HG03575 (cell line): ENCODE results near the gene STXBP5.
"Not testable (repeated sequence)": the region's sequence is repeated elsewhere in the genome, so short reads cannot be mapped to it uniquely, and the experiment has no call there.

ENCODE experiments used
- ATAC-seq: cut with Tn5 transposase; IDR thresholded peaks from one replicate; pipeline ENCODE4 v1.9.1; 2021; ENCODE audit not compliant: unreplicated experiment, insufficient number of reproducible peaks, low FRiP score; ENCODE audit errors: extremely low read depth

STXBP5 gene

DNA sequence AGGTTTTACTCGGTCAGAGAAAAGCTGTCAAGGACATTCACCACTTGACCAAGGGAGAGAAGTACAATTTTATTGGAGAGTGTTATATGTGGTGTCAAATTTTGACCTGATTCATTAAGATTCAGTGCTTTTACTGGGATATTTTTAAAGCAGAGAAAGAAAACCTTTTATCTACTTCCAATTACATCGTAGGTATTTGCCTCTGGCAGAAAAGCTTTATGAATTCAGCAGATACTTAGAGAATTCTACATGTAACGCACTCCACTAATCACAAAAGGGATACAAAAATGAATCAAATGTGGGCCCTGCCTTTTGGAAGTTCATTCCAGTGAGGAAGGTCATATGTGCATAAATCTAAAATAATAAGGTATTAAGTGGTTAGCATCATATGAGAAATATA lies 133.7 kb downstream of the STXBP5 start:
- ATAC-seq, result no peak

DNA sequence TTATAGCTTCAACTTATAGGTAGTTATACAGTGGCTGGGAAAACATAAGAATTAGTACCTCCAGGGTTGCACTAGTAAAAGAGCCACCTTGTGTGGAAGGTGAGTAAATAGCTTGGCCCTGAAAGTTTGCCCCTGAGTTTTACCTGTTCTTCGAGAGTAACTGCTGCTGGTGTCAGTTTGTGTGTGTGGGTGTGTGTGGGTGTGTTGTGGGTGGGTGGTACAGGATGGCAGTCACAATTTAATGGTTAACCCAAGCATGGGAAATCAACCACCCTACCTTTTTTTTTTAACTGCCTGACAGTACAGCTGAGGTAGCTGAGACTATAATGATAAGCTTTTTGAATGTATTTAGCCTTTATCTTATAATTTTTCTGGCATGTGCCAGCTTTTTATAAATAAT lies 137.3 kb downstream of the STXBP5 start:
- ATAC-seq, result no peak

DNA sequence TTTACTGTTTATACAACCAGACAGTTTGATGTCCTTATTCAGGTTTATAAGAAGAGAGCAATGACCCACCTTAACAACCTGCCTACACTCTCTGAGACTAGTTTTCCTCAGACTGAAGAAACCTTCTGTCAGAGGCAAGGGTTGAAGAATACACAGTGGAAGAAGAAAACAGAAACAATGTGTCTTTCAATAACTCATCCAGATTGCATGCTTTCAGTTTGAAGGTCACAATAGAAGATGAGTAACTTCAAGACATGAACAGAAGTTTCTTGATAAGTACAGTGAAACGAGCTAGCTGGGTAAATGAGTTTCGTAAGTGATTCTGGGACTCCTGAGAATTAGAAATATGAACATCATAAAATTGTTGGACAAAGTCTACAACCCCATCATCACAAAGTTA lies 141.7 kb downstream of the STXBP5 start:
- ATAC-seq, result no peak

DNA sequence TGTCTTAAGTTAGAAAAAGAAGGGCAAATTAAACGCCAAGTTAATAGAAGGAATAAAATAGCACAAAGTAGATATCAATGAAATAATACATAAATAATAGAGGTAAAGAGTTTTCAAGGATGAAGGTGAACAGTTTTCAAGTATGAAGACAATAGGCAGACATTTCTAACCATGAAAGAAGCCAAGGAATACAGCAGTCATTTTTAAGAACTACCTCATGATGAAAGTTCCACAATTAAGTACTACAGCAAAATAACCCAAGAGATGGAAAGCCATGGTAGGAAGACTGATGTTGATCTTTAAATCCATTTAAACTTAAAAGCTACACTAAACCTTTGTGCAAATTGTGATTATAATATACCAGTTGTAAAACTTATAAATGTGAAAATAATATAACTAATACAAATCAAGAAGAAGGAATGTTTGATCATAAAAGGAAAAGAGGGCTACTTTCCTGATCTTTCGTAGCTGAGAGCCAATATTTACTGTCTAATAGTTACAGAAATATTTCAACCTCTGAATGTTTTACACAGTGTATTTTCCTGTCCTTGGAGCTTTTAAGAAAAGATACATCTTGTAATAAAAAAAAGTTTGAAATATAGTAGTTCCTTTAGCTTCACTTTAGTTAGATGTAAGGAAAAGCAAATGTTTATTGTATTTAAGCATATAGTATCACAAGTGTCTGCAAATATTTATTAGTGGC lies 143.1 kb downstream of the STXBP5 start:
- ATAC-seq, result no peak

DNA sequence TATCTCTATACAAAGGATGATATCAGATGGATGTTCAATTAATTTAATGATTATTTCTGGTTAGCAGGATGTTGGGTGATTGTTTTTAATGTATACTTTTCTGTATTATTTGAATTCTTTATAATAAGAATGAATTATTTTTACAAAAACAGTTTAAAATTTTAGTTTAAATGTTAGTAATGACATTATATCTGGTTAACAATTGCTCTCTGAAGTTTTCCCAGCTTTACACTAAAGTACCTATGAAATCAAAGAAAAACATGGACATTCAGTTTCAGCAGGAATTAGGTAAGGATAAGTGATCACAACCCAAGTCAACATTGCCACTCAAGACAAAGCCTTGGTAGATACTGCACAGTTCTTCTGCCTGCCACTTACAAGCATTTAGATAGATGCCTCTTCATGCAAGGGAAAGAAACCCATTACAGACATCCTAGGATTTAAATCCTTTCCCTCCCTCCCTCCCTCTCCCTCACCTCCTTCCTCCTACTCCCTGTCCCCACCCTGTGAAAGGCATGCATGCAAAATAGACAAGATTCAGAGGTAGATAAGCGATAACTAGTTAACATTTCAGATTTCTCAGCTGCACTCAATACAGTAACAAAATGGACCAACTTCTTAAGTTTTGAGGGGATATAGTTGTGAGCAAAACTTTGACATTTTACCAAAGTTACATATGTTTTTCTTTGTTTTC lies 143.8 kb downstream of the STXBP5 start:
- no peak for ATAC-seq

DNA sequence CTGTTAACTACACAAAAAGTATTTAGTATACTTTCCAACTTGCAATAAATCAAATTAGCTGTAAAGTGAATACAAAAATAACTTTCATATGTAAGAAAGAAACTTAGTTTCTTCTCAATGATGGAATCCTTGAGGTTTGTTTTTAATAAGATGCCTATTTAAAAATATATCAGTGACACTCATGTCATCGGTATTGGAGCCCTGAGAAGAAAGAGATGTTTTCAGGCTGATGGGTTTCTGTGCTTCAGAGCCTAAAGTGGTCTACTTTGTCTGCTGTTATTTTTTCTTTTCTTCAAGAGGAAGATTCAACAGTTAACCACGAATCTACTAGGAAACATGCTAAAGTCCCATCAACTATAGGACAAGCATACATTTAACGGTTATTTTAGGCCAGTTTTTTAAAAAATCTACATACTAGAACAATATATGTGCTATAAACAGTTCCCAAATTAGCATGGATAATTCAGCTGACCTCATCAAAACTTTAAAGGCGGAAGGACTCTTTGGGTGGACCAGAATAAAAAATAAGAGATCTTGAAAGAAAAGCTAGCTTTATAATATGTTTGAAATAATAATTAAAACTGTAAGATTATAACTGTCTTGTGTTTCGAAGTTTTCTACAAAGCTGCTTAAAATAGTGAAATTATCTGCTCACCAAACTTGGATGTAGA lies 157.2 kb downstream of the STXBP5 start:
- ATAC-seq, result no peak

DNA sequence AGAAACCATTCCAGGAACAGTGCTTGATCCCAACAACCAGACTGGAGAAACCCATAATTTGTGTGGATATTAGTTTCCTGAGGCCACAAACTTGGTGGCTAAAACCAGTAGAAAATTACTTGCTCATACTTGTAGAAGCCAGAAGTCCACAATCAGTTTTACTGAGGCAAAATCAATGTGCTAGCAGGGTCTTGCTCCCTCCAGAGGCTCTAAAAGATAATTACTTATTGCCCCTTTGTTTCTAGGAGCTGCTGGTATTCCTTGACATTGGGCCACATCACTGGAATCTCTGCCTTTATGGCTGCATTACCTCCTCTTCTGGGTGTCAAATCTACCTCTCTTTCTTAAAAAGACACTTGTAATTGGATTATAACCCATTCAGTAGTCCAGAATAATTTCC lies 162.1 kb downstream of the STXBP5 start:
- no peak for ATAC-seq

DNA sequence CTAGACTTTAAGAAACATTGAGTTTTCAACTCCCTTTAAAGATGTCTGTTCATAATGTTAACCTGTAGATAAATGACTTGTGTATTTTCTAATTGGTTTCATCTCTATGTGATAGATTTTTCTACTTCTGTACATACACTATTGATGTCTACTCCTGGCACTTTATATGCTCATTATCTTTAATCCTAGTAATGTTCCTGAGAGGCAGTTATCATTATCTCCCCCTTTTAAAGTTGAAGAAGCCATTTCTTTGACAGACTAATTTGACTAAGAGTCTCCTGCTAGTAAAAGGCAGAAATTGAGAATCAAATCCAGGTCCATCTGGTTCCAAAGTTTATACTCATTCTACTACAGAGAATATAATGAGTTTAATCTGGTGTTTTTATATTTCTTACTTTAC lies 167.1 kb downstream of the STXBP5 start:
- no peak for ATAC-seq

DNA sequence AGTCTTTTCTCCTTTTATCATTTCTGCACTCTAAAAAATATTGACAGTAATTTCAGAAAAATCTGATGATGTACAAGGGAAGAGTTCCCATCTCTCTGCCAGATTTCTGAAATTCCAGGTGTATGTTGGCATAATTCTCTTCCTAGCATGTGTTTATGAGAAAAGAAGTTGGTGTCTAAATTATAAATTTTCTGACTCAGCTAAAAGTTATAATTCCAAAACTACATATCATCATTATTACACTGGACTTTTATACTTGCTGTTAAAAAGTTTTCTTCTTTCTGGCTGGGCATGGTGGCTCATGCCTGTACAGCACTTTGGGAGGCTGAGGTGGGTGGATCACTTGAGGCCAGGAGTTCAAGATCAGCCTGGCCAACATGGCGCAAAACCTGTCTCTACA lies 168.6 kb downstream of the STXBP5 start:
- no peak for ATAC-seq

DNA sequence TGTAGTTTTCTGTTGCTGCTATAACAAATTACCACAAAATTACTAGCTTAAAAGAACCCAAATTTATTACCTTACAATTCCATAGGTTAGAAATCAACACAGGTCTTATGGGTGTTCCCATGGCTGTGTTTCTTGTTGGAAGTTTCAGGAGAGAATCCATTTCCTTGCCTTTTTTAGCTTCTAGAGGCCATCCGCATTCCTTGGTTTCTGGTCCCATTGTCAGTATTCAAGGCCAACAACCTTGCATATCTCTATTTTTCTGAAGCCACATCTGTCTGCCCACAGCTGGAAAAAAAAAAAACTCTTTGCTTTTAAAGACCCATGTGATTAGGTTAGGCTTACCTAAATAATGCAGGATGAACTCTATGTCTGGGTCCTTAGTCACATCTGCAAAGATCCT lies 174.6 kb downstream of the STXBP5 start:
- ATAC-seq, result no peak

DNA sequence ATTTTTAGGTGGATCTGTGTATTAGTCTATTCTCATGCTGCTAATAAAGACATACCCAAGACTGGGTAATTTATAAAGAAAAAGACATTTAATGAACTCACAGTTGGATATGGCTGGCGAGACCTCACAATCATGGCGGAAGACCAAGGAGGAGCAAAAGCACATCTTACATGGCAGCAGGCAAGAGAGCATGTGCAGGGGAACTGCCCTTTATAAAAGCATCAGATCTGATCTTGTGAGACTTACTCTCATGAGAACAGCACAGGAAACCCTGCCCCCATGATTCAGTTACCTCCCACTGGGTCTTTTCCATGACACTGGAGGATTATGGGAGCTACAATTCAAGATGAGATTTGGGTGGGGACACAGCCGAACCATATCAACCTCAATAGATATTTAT lies 176.6 kb downstream of the STXBP5 start:
- ATAC-seq, result not testable (repeated sequence)

DNA sequence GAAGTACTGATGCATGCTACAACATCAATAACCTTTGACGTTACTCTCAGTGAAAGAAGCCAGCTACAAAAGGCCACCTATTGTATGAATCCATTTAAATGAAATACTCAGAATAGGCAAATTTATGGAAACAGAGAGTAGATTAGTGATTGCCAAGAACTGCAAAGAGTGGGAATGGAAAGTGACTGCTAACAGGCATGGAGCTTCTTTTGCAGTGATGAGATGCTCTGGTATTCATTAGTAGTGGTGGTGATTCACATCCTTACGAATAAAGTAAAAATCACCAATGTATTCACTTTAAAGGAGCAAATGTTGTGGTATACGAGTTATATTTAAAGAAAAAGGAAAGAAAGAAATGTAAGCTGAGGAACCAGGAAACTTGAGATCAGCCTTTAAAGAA lies 177.5 kb downstream of the STXBP5 start:
- ATAC-seq, result no peak

DNA sequence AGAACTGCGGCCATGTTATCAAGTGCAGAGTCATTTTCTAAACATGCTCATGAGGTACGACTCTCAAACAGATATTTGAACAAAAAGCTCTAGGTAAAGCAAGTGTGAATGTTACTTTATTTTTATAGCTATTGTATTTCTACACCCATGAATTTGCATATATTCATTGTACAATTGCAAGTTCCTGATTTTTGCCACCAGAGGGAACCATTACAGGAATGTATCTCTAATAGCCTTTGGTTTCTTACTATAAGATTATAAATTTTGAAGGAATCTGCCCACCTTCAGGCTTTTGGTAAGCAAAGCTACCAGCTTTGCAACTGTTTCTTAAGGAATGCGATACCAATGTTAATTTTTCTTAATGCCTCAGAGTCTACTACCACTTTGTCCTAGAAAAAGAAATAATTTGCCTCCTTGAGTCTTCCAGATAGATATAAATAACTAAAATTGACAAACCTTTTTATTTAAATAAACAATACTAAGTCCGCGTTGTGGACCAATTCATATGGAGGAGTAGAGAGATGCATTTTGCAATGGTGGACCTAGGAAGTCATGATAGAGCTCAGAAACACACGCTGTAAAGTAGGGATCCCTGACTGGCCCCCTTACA lies 178.8 kb downstream of the STXBP5 start:
- no peak for ATAC-seq

DNA sequence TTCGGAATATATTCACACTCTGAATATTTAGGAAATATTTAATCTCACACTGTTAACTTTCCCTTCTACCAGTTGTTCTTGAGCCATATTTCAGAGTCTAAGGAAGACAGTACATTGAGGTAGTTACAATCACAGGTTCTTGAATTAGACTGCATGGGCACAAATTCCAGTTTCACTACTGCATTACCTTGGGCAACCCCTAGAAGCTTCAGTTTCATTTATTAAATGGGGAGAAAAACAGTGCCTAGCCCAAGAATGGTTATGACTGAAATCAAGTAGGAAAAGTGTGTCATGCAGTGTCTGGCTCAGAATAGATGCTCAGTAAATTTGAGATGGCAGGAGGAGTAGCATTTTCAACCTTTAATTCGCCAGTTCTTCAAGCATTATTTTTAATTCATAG lies 179.8 kb downstream of the STXBP5 start:
- ATAC-seq, result no peak

DNA sequence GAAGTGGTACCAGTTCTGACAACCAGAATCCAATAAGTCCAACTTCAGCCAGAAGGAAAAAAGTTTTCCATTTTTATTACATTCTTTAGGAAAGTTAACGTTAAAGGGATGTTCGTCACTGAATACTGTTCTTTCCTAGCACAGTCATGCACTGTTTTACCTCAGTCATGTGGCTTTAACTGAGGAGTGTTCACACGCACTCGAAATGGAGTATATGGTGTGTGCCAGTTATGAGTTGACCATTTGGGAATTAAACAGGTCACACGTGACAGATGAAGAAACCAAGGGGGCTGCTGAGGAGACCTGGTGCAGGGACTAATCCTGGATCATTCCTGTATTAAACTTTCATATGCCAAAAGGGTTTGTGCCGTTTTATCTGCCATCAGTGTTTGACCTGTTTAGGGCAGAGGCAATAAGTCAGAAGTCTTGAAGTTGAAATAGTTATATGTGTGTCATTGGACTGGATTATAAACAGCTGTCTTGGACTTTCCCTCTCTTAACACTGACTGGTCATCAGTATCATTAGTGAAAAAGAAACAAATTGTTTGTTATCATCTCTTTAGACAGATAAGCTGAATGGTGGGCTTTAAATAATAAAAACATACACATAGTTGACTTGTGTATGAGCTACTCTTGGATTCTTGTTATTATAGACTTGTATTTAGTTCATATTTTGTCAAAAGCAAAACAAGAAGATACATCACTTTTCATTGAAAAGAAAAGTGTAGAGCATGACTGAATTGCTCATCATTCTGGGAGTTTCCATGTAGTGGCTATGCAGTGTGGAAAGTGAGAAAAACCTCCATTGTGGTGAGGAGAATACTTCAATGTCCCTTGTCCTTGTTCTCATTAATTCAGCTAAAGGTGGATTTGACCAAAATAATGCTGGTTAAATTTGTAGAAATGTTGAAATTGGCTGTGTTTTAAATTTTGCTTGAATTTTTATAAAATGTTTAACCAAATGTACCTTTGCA lies 180.8 kb downstream of the STXBP5 start:
- no peak for ATAC-seq

DNA sequence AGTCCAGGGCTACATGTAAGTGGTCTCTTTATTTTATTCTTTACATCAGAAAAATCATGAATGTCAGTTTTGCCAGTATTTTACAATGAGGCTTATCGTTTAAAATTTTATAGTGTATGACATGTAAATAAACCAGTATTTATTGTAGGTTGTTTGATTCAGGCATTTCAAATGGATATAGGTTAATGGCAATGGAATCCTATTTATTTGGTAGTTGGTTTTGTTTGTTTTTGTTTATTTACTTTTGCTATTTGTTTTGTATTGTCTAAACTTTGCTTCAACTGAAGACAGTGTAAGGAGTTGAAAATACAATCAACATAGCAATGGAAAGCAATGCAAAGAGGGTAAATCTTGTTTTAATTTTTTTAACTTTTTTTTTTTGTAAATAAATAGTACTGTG lies 185.2 kb downstream of the STXBP5 start:
- no peak for ATAC-seq

DNA sequence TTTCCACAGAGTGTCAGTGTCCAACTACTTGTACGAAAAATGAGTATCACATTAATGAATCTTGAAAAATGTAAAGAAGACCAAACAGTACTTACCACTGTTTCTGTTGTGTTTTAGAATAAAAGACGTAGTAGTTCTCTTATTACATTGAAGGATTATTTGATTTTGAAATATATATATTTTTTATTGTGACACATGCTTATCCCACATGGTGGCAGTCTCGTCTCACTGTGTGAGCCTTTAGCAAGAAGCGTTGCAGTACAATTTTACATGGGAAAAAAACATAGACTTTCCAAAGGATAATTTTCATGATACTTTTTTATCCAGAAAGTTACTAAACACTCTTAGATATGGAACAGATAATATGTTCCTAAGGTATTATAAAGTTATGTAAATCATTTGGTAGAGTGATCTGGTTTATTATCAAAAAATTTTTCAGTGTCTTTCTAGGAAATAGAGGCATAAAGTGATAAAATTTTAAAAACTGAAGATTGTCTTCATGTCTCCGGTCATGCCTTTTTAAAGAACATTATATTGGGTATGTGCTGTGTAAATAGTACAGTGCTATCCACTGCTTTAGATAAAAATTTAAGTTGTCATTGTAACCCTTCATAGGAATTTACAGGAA lies 186.8 kb downstream of the STXBP5 start:
- no peak for ATAC-seq

DNA sequence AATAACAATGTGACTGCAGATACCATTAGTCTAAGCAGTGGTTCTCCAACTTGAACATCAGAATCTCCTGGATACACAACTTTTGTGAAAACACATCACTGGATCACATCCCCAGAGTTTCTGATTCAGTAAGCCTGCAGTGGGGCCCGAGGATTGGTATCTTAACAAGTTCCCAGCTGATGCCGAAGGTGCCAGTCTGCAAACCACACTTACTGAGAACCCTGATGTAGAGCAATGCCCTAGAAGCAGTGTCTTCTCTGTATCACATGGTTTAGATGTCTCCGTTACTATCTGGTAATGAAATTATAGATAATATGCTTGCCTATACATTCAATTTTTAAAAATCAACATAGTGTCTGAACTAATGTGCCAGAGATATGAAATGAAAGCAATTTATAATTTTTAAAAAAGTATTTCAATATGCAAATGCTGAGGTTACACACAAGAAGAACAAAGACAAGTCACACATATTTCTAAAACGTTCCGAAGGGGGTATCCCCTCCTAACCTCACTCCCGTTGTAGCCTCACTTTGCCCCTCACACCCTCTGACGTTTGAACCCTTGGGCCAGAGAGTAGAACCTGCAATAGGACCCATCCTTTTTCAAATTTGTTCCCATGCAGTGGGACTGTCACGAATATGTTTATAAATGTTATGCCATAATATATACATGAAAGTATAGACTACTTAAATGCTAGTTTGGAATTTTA lies 188.9 kb downstream of the STXBP5 start:
- ATAC-seq, result no peak
